Measurements from ENCODE around the gene AP1S1.

DNA sequence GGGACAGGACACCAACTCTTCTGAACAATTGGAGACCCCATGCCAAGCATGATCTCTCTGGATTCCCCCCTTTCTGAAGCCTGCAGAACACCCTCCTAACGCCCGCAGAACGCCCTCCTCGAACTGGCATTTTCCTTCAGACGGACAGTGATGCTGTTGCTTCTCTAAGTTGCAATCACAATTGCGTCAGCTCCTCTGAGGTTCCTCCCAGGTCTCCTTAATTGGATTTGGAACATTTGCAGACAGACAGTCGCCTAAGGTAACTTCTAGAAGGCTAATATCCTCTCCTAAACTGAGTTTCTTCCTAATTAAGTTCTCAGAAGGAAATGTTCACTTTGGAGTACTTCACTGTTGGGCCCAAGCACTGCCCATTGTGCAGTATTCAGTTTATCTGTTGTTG lies 47.9 kb upstream of the AP1S1 start:
- TF ChIP-seq CTCF (IDR thresholded peaks at IDR 0.05): no peak
- no peak for TF ChIP-seq EP300 (IDR thresholded peaks at IDR 0.05)
- TF ChIP-seq POLR2AphosphoS5 (IDR thresholded peaks at IDR 0.05): no peak
- TF ChIP-seq POLR2A (IDR thresholded peaks at IDR 0.05): no peak

All from upper lobe of left lung (tissue), 4 donors.